OCI-LY1 (cell line): ENCODE measurements around the gene PAPPA.

Source experiments
- H2AFZ ChIP-seq: fragments of 200-600 bp; sonication (generic), shearing (Covaris generic); 2 replicates; pipeline ENCODE4 v1.6.0; 2014; ENCODE audit warnings: antibody characterized with exemption, mild to moderate bottlenecking, low read length
- H3F3A ChIP-seq: fragments of 200-600 bp; sonication (generic), shearing (Covaris generic); 2 replicates; pipeline ENCODE4 v1.6.0; 2014; ENCODE audit warnings: mild to moderate bottlenecking, antibody characterized with exemption, low read length, moderate library complexity; ENCODE audit not compliant: insufficient read depth
- H3K27ac ChIP-seq: fragments of 200-600 bp; sonication (generic); 2 replicates; pipeline ENCODE4 v1.5.1; 2014; ENCODE audit warnings: low read length, mixed run types, mild to moderate bottlenecking, low read depth; ENCODE audit not compliant: poor library complexity, severe bottlenecking
- H3K27me3 ChIP-seq: fragments of 200-600 bp; sonication (generic); 2 replicates; pipeline ENCODE4 v1.6.0; 2014; ENCODE audit warnings: antibody characterized with exemption, mild to moderate bottlenecking, low read length, moderate library complexity; ENCODE audit not compliant: insufficient read depth
- H3K36me3 ChIP-seq: fragments of 200-600 bp; sonication (generic); 2 replicates; pipeline ENCODE4 v1.6.1; 2014; ENCODE audit warnings: mild to moderate bottlenecking, antibody characterized with exemption, low read length, moderate library complexity, mixed read lengths; ENCODE audit not compliant: insufficient read depth
- H3K4me1 ChIP-seq: fragments of 200-600 bp; sonication (generic); 2 replicates; pipeline ENCODE4 v1.5.1; 2014; ENCODE audit warnings: mild to moderate bottlenecking, low read length, moderate library complexity; ENCODE audit not compliant: insufficient read depth, severe bottlenecking
- H3K4me2 ChIP-seq: fragments of 200-600 bp; sonication (generic), shearing (Covaris generic); 2 replicates; pipeline ENCODE4 v1.6.1; 2014; ENCODE audit warnings: low read length
- H3K4me3 ChIP-seq: fragments of 200-600 bp; sonication (generic); 2 replicates; pipeline ENCODE4 v1.5.1; 2014; ENCODE audit warnings: low read length, low read depth, mild to moderate bottlenecking, mixed read lengths; ENCODE audit not compliant: poor library complexity, severe bottlenecking
- H3K79me2 ChIP-seq: fragments of 200-600 bp; shearing (Covaris generic); 2 replicates; pipeline ENCODE4 v1.6.1; 2016; ENCODE audit warnings: mixed run types, low read length, mixed read lengths; ENCODE audit not compliant: insufficient read depth
- H3K9ac ChIP-seq: fragments of 200-600 bp; sonication (generic), shearing (Covaris generic); 2 replicates; pipeline ENCODE4 v1.6.1; 2014; ENCODE audit warnings: mild to moderate bottlenecking, low read length, mixed read lengths
- H3K9me2 ChIP-seq: fragments of 200-600 bp; sonication (generic), shearing (Covaris generic); 2 replicates; pipeline ENCODE4 v1.6.1; 2014; ENCODE audit warnings: low read depth, mild to moderate bottlenecking, low read length, mixed read lengths
- H3K9me3 ChIP-seq: fragments of 200-600 bp; shearing (Covaris generic); 2 replicates; pipeline ENCODE4 v1.6.1; 2014; ENCODE audit warnings: low read length, mixed read lengths
- H4K20me1 ChIP-seq: fragments of 200-600 bp; sonication (generic), shearing (Covaris generic); 2 replicates; pipeline ENCODE4 v1.6.0; 2016; ENCODE audit warnings: mild to moderate bottlenecking, low read length; ENCODE audit not compliant: insufficient read depth
- CTCF ChIP-seq: fragments of 200-600 bp; sonication (generic), shearing (Covaris generic); IDR thresholded peaks from 2 replicates; pipeline ENCODE4 v1.5.1; 2017; ENCODE audit warnings: mild to moderate bottlenecking, antibody characterized with exemption, low read length, moderate library complexity, mixed read lengths
- EZH2 ChIP-seq: fragments of 200-600 bp; sonication (generic), shearing (Covaris generic); IDR thresholded peaks from 2 replicates; pipeline ENCODE4 v1.8.0; 2017; ENCODE audit warnings: borderline replicate concordance, mixed run types, mild to moderate bottlenecking, antibody characterized with exemption, low read length, moderate library complexity, mixed read lengths

The PAPPA gene

GRCh38 chr9:116366241-116366640 is 212.7 kb downstream of the PAPPA start:
- no peaks in the 10 kb centered on the region for H3K4me1 ChIP-seq
- H3K36me3 ChIP-seq: no peaks in the 10 kb centered on the region

GRCh38 chr9:116368680-116369079 is 215.1 kb downstream of the PAPPA start:
- Histone ChIP-seq H3K27me3 (no peaks in the 10 kb centered on the region), H3K36me3 (no peaks in the 10 kb centered on the region), H3K9me2 (no peaks in the 10 kb centered on the region), H3F3A (no peaks in the 10 kb centered on the region), H3K9me3 (no peaks in the 10 kb centered on the region), H3K79me2 (no peaks in the 10 kb centered on the region), H2AFZ (no peak overlapping the region), H3K27ac (no peak overlapping the region), H3K4me1 (no peaks in the 10 kb centered on the region), H3K4me2 (no peak overlapping the region), H3K9ac (no peak overlapping the region), H3K4me3 (no peak overlapping the region), H4K20me1 (no peaks in the 10 kb centered on the region)
- no peak for TF ChIP-seq CTCF
- TF ChIP-seq EZH2: no peak

More at GRCh38 chr9:116366241-116366640, 212.7 kb downstream of the PAPPA start:
- Histone ChIP-seq H3K4me2 (no peak overlapping the region), H3K27ac (no peak overlapping the region), H3K4me3 (no peak overlapping the region), H4K20me1 (no peaks in the 10 kb centered on the region), H2AFZ (no peak overlapping the region), H3K9me3 (no peaks in the 10 kb centered on the region), H3K27me3 (no peaks in the 10 kb centered on the region), H3K9ac (no peak overlapping the region), H3F3A (no peaks in the 10 kb centered on the region), H3K9me2 (no peaks in the 10 kb centered on the region), H3K79me2 (no peaks in the 10 kb centered on the region)
- TF ChIP-seq EZH2 (no peak), CTCF (no peak)

- TF ChIP-seq EZH2 (no peak), CTCF (no peak)
- H3K27me3 ChIP-seq: no peaks in the 10 kb centered on the region
- H2AFZ ChIP-seq: no peak overlapping the region
Observed at GRCh38 chr9:116369706-116370105, 216.1 kb downstream of the PAPPA start.

More at GRCh38 chr9:116369706-116370105, 216.1 kb downstream of the PAPPA start:
- no peaks in the 10 kb centered on the region for H3K4me1 ChIP-seq
- H3K9me3 ChIP-seq: no peaks in the 10 kb centered on the region
- no peaks in the 10 kb centered on the region for H3K9me2 ChIP-seq
- no peaks in the 10 kb centered on the region for H3K79me2 ChIP-seq
- H3K4me2 ChIP-seq: no peak overlapping the region
- H3K9ac ChIP-seq: no peak overlapping the region
- H3K4me3 ChIP-seq: no peak overlapping the region
- H4K20me1 ChIP-seq: no peaks in the 10 kb centered on the region
- H3F3A ChIP-seq: no peaks in the 10 kb centered on the region
- no peaks in the 10 kb centered on the region for H3K36me3 ChIP-seq
- H3K27ac ChIP-seq: no peak overlapping the region
